H9 (cell line): ENCODE results near the gene SP3. TPM values are rescaled to one million over a fixed set of nuclear protein-coding genes. Genes with fewer than 3 reads are reported as not detected.

Experiments
- DNase-seq: peaks from one replicate; pipeline ENCODE4 v3.0.0-alpha.2; 2017
- H2AFZ ChIP-seq: one replicate; pipeline ENCODE4 v1.6.1; 2013; ENCODE audit warnings: mild to moderate bottlenecking, low read length, control low read depth, moderate library complexity
- H2AK5ac ChIP-seq: 2 replicates; pipeline ENCODE4 v1.6.1; 2013; ENCODE audit warnings: low read length, control low read depth, mixed read lengths; ENCODE audit not compliant: insufficient read length
- H2BK120ac ChIP-seq: one replicate; pipeline ENCODE4 v1.6.1; 2013; ENCODE audit warnings: low read depth, mild to moderate bottlenecking, low read length, control low read depth, inconsistent platforms; ENCODE audit not compliant: poor library complexity, severe bottlenecking
- H2BK12ac ChIP-seq: 2 replicates; pipeline ENCODE4 v1.6.1; 2013; ENCODE audit warnings: low read length, control low read depth, mixed read lengths, low read depth; ENCODE audit not compliant: insufficient read length
- H2BK15ac ChIP-seq: 2 replicates; pipeline ENCODE4 v1.6.1; 2013; ENCODE audit warnings: low read depth, low read length, control low read depth
- H2BK20ac ChIP-seq: one replicate; pipeline ENCODE4 v1.6.1; 2013; ENCODE audit warnings: low read depth, mild to moderate bottlenecking, low read length, control low read depth, inconsistent platforms; ENCODE audit not compliant: poor library complexity, severe bottlenecking
- H2BK5ac ChIP-seq: 2 replicates; pipeline ENCODE4 v1.6.1; 2013; ENCODE audit warnings: low read length, control low read depth, mixed read lengths; ENCODE audit not compliant: insufficient read length
- H3K14ac ChIP-seq: 2 replicates; pipeline ENCODE4 v1.6.1; 2013; ENCODE audit warnings: low read length, control low read depth; ENCODE audit not compliant: insufficient read depth
- H3K18ac ChIP-seq: 2 replicates; pipeline ENCODE4 v1.6.1; 2013; ENCODE audit warnings: low read depth, mild to moderate bottlenecking, mixed read lengths, low read length, control low read depth; ENCODE audit not compliant: insufficient read length
- H3K23ac ChIP-seq: 2 replicates; pipeline ENCODE4 v1.6.1; 2013; ENCODE audit warnings: low read length, control low read depth, mixed read lengths, low read depth; ENCODE audit not compliant: insufficient read length
- H3K23me2 ChIP-seq: 2 replicates; pipeline ENCODE4 v1.6.1; 2013; ENCODE audit warnings: low read depth, mild to moderate bottlenecking, mixed read lengths, low read length, control low read depth; ENCODE audit not compliant: insufficient read length, poor library complexity, severe bottlenecking
- H3K27ac ChIP-seq: 2 replicates; pipeline ENCODE4 v1.5.1; 2013; ENCODE audit warnings: low read length, control low read depth, mixed read lengths, low read depth; ENCODE audit not compliant: insufficient read length
- H3K27me3 ChIP-seq: 2 replicates; pipeline ENCODE4 v1.6.1; 2013; ENCODE audit warnings: low read length, control low read depth, inconsistent platforms; ENCODE audit not compliant: insufficient read depth
- H3K4ac ChIP-seq: 2 replicates; pipeline ENCODE4 v1.6.1; 2013; ENCODE audit warnings: low read depth, mild to moderate bottlenecking, control low read depth, inconsistent platforms, low read length, moderate library complexity
- H3K4me1 ChIP-seq: 2 replicates; pipeline ENCODE4 v1.6.1; 2013; ENCODE audit warnings: low read length, control low read depth, inconsistent platforms; ENCODE audit not compliant: insufficient read depth
- H3K4me2 ChIP-seq: 2 replicates; pipeline ENCODE4 v1.6.1; 2013; ENCODE audit warnings: low read length, control low read depth, mixed read lengths; ENCODE audit not compliant: insufficient read length, insufficient read depth
- H3K56ac ChIP-seq: 2 replicates; pipeline ENCODE4 v1.6.1; 2013; ENCODE audit warnings: low read depth, mild to moderate bottlenecking, mixed read lengths, low read length, control low read depth; ENCODE audit not compliant: insufficient read length
- H3K79me1 ChIP-seq: 2 replicates; pipeline ENCODE4 v1.6.1; 2013; ENCODE audit warnings: low read depth, mild to moderate bottlenecking, moderate library complexity, low read length, control low read depth, inconsistent platforms; ENCODE audit not compliant: insufficient read depth, poor library complexity, severe bottlenecking
- H3K79me2 ChIP-seq: 2 replicates; pipeline ENCODE4 v1.6.1; 2013; ENCODE audit warnings: low read length, control low read depth, inconsistent platforms; ENCODE audit not compliant: insufficient read depth
- H3K9ac ChIP-seq: 2 replicates; pipeline ENCODE4 v1.6.1; 2013; ENCODE audit warnings: low read length, control low read depth, mixed read lengths; ENCODE audit not compliant: insufficient read length; ENCODE audit errors: extremely low read depth
- H3K9me3 ChIP-seq: one replicate; pipeline ENCODE4 v1.6.1; 2013; ENCODE audit warnings: low read depth, low read length, inconsistent platforms; ENCODE audit not compliant: control insufficient read depth
- H3T11ph ChIP-seq: one replicate; pipeline ENCODE4 v1.6.1; 2013; ENCODE audit warnings: mild to moderate bottlenecking, low read length, control low read depth, inconsistent platforms
- H4K20me1 ChIP-seq: one replicate; pipeline ENCODE4 v1.6.1; 2013; ENCODE audit not compliant: control insufficient read depth, insufficient read length, insufficient read depth
- H4K5ac ChIP-seq: 2 replicates; pipeline ENCODE4 v1.6.1; 2013; ENCODE audit warnings: low read depth, mild to moderate bottlenecking, mixed read lengths, low read length, control low read depth; ENCODE audit not compliant: insufficient read length
- H4K8ac ChIP-seq: replicated peaks from 2 replicates; pipeline ENCODE4 v1.6.1; 2013; ENCODE audit warnings: low read length, control low read depth, mixed read lengths, low read depth; ENCODE audit not compliant: insufficient read length
- H4K91ac ChIP-seq: 2 replicates; pipeline ENCODE4 v1.6.1; 2013; ENCODE audit warnings: low read depth, mild to moderate bottlenecking, moderate library complexity, mixed read lengths, low read length, control low read depth; ENCODE audit not compliant: insufficient read length
- H3K27ac Mint-ChIP-seq, 3 experiments: 2 replicates in 2 of 3; 3 replicates in 1 of 3; pipeline ENCODE4 v1.8.0; 2020 to 2021; ENCODE audit warnings: mixed read lengths in 3 of 3, mild to moderate bottlenecking in 1 of 3, moderate library complexity in 1 of 3
- H3K27me3 Mint-ChIP-seq: 2 replicates; pipeline ENCODE4 v1.8.0; 2021; ENCODE audit warnings: low read depth, mild to moderate bottlenecking, moderate library complexity, mixed read lengths
- H3K36me3 Mint-ChIP-seq, 3 experiments: 2 replicates in 2 of 3; 3 replicates in 1 of 3; pipeline ENCODE4 v1.8.0; 2020 to 2021; ENCODE audit warnings: low read depth in 3 of 3, mixed read lengths in 3 of 3; ENCODE audit not compliant: insufficient read depth in 1 of 3
- H3K4me1 Mint-ChIP-seq, 2 experiments: 2 replicates each; pipeline ENCODE4 v1.8.0; 2020; ENCODE audit warnings: mixed read lengths in 2 of 2
- H3K4me3 Mint-ChIP-seq, 2 experiments: 2 replicates in 1 of 2; 3 replicates in 1 of 2; pipeline ENCODE4 v1.8.0; 2020 to 2021; ENCODE audit warnings: mild to moderate bottlenecking in 2 of 2, mixed read lengths in 2 of 2, moderate library complexity in 1 of 2
- H3K9me3 Mint-ChIP-seq, 2 experiments: 2 replicates in 1 of 2; 3 replicates in 1 of 2; pipeline ENCODE4 v1.8.0; 2020; ENCODE audit warnings: mild to moderate bottlenecking in 2 of 2, mixed read lengths in 2 of 2, moderate library complexity in 1 of 2
- CTCF ChIP-seq: fragments of 200-600 bp; sonication (generic); conservative IDR thresholded peaks from 3 replicates; pipeline ENCODE4 v1.8.0; 2021; ENCODE audit warnings: antibody characterized with exemption, mild to moderate bottlenecking
- WGBS: extraction: QIAGEN DNeasy Blood & Tissue Kit; methylation state at CpG from one replicate; pipeline ENCODE4 v1.1.7; 2013; ENCODE audit warnings: missing lambda C conversion rate, low lambda C conversion rate, mixed read lengths; ENCODE audit not compliant: insufficient read length; ENCODE audit errors: extremely low coverage; 5-methylcytosine and 5-hydroxymethylcytosine counted together
- total RNA-seq: library from RNA; stranded (reverse); gene quantifications from 2 replicates; pipeline ENCODE4 v1.2.1, GENCODE V29; 2021

Gene SP3
- total RNA-seq, 1 experiment from 2014 or later = 86.3 TPM

DNA sequence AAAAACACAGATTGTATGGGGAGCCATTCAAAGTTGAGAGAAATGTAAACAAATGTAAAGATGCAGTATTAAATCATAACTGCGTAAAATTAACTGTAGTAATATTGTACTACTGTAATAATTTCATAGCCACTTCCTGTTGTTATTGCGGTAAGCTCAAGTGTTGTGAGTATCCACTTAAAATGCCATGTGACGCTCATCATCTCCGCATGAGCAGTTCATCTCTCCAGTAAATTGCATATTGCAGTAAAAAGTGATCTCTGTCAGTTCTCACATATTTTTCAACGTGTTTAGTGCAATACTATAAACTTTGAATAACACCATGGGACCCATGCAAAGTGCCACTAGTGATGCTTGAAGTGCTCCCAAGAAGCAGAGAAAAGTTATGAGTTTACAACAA, 41.8 kb upstream of the SP3 start:
- H3K9me3 Mint-ChIP-seq = no peaks in the 10 kb centered on the region; a peak in 1 of 5 replicates
- DNase-seq = no peak
- no peak overlapping the region for H3T11ph ChIP-seq
- H3K18ac ChIP-seq = no peak overlapping the region
- H3K9ac ChIP-seq = no peak overlapping the region
- H3K4me2 ChIP-seq = no peak overlapping the region
- H3K27ac Mint-ChIP-seq = no peak overlapping the region
- no peak overlapping the region for H4K5ac ChIP-seq
- no peak overlapping the region for H3K23ac ChIP-seq
- H2AFZ ChIP-seq = no peak overlapping the region
- no peak overlapping the region for H2BK15ac ChIP-seq
- H2BK12ac ChIP-seq = no peak overlapping the region
- no peak overlapping the region for H2BK5ac ChIP-seq
- H3K4ac ChIP-seq = no peak overlapping the region
- H2BK20ac ChIP-seq = no peak overlapping the region
- H3K23me2 ChIP-seq = no peaks in the 10 kb centered on the region
- H3K14ac ChIP-seq = no peak overlapping the region
- no peak overlapping the region for H3K56ac ChIP-seq
- no CpG with 5 or more reads among the region's 5 CpGs for WGBS
- H4K8ac ChIP-seq = no peak overlapping the region
- no peak overlapping the region for H2AK5ac ChIP-seq
- H3K27me3 ChIP-seq = no peaks in the 10 kb centered on the region
- H3K4me3 Mint-ChIP-seq = no peak overlapping the region
- H3K36me3 Mint-ChIP-seq = no peaks in the 10 kb centered on the region
- no peak overlapping the region for H4K91ac ChIP-seq
- H3K27me3 Mint-ChIP-seq = peaks cover 3% of the 10 kb centered on the region
- H4K20me1 ChIP-seq = no peaks in the 10 kb centered on the region
- no peak for TF ChIP-seq CTCF
- H3K79me2 ChIP-seq = no peaks in the 10 kb centered on the region
- no peaks in the 10 kb centered on the region for H3K79me1 ChIP-seq
- no peaks in the 10 kb centered on the region for H3K9me3 ChIP-seq
- H3K27ac ChIP-seq = no peak overlapping the region
- no peak overlapping the region for H2BK120ac ChIP-seq
- H3K4me1 Mint-ChIP-seq = peaks cover 10 to 12% of the 10 kb centered on the region in 2 experiments
- H3K4me1 ChIP-seq = no peaks in the 10 kb centered on the region; the same call in 1 of the 2 replicates
